H1 (cell line): ENCODE measurements around the gene ADCYAP1. TPM values are rescaled to one million over a fixed set of nuclear protein-coding genes. Genes with fewer than 3 reads are reported as not detected.

ENCODE experiments used
- CTCF ChIA-PET: fragments of 300-600 bp; sonication (Branson Sonifier 250); formaldehyde crosslinking; loops from one replicate; lab custom pipeline; 2021; ENCODE audit not compliant: partially characterized antibody; lab: Charles Lee
- POLR2A ChIA-PET: fragments of 300-600 bp; sonication (Branson Sonifier 250); formaldehyde crosslinking; loops from one replicate; lab custom pipeline; 2021; ENCODE audit warnings: inconsistent platforms; ENCODE audit not compliant: partially characterized antibody; lab: Charles Lee
- DNase-seq, 2 experiments: peaks; one replicate each; pipeline versions ENCODE4 v3.0.0 to v3.0.0-alpha.2; 2010 to 2022; ENCODE audit warnings: low spot score in 2 of 2, low read depth in 1 of 2, mixed read lengths in 1 of 2
- FAIRE-seq: peaks from 2 replicates; lab custom pipeline; 2011; peaks lifted over from hg19 to GRCh38; lab: Jason Lieb, UNC
- H2AFZ ChIP-seq: 2 replicates; pipeline ENCODE4 v1.8.1; 2012; ENCODE audit warnings: low read length, inconsistent platforms
- H2AK5ac ChIP-seq: 2 replicates; pipeline ENCODE4 v1.6.1; 2013; ENCODE audit warnings: low read depth, low read length
- H2BK120ac ChIP-seq: replicated peaks from 2 replicates; pipeline ENCODE3; 2013; ENCODE audit warnings: low read depth, low read length, inconsistent platforms
- H2BK12ac ChIP-seq: 2 replicates; pipeline ENCODE4 v1.6.1; 2013; ENCODE audit warnings: low read depth, low read length
- H2BK15ac ChIP-seq: 2 replicates; pipeline ENCODE4 v1.6.1; 2013; ENCODE audit warnings: low read length
- H2BK20ac ChIP-seq: 2 replicates; pipeline ENCODE4 v1.6.1; 2013; ENCODE audit warnings: low read length
- H2BK5ac ChIP-seq: 2 replicates; pipeline ENCODE4 v1.6.1; 2013; ENCODE audit warnings: low read depth, low read length
- H3K14ac ChIP-seq: 2 replicates; pipeline ENCODE4 v1.6.1; 2013; ENCODE audit warnings: inconsistent platforms; ENCODE audit not compliant: insufficient read length
- H3K18ac ChIP-seq: 2 replicates; pipeline ENCODE4 v1.6.1; 2013; ENCODE audit warnings: low read length; ENCODE audit errors: extremely low read depth
- H3K23ac ChIP-seq: 2 replicates; pipeline ENCODE4 v1.6.1; 2013; ENCODE audit warnings: inconsistent platforms; ENCODE audit not compliant: insufficient read length
- H3K23me2 ChIP-seq: 2 replicates; pipeline ENCODE4 v1.6.1; 2013; ENCODE audit warnings: low read depth, low read length
- H3K27ac ChIP-seq: 2 replicates; pipeline ENCODE4 v1.6.1; 2011; ENCODE audit warnings: low read depth, low read length, inconsistent platforms
- H3K27me3 ChIP-seq, 4 experiments: replicated peaks in 1 of 4; 1 replicate in 1 of 4; 2 replicates in 3 of 4; pipeline versions ENCODE4 v1.6.1 to v1.8.1; 2011 to 2013; ENCODE audit warnings: low read length in 3 of 4, mild to moderate bottlenecking in 3 of 4, inconsistent platforms in 2 of 4, mixed read lengths in 2 of 4, moderate library complexity in 1 of 4; ENCODE audit not compliant: control insufficient read depth in 3 of 4, insufficient read depth in 3 of 4; ENCODE audit errors: extremely low read depth in 1 of 4
- H3K36me3 ChIP-seq, 4 experiments: 2 replicates each; pipeline versions ENCODE4 v1.6.1 to v1.8.1; 2011 to 2013; ENCODE audit warnings: mild to moderate bottlenecking in 4 of 4, low read length in 3 of 4, moderate library complexity in 2 of 4, control low read depth in 1 of 4, inconsistent platforms in 1 of 4; ENCODE audit not compliant: insufficient read depth in 4 of 4, control insufficient read depth in 2 of 4
- H3K4ac ChIP-seq: replicated peaks from 2 replicates; pipeline ENCODE3; 2013; ENCODE audit warnings: low read length, low read depth, mixed read lengths, inconsistent platforms; ENCODE audit not compliant: insufficient read length
- H3K4me1 ChIP-seq, 4 experiments: replicated peaks in 1 of 4; 1 replicate in 1 of 4; 2 replicates in 3 of 4; pipeline versions ENCODE4 v1.6.1 to v1.8.1; 2011 to 2013; ENCODE audit warnings: low read length in 3 of 4, inconsistent platforms in 2 of 4, mixed read lengths in 1 of 4; ENCODE audit not compliant: insufficient read depth in 4 of 4, control insufficient read depth in 3 of 4
- H3K4me2 ChIP-seq, 2 experiments: 2 replicates each; pipeline versions ENCODE4 v1.6.1 to v1.8.1; 2011 to 2013; ENCODE audit warnings: low read depth in 2 of 2, low read length in 2 of 2, control low read depth in 1 of 2, inconsistent platforms in 1 of 2, mild to moderate bottlenecking in 1 of 2; ENCODE audit not compliant: insufficient read depth in 1 of 2
- H3K4me3 ChIP-seq, 4 experiments: fragments of 200-600, 300-600 bp in 1 of 4; sonication (generic), shearing (Covaris generic), sonication (Bioruptor Twin) in 1 of 4; 2 replicates each; pipeline versions ENCODE4 v1.5.1 to v1.8.1; 2011 to 2016; ENCODE audit warnings: low read length in 4 of 4, low read depth in 3 of 4, control low read depth in 2 of 4, inconsistent platforms in 2 of 4, mild to moderate bottlenecking in 2 of 4, mixed read lengths in 1 of 4, moderate library complexity in 1 of 4; ENCODE audit not compliant: insufficient read depth in 2 of 4; ENCODE audit errors: extremely low read depth in 1 of 4
- H3K56ac ChIP-seq: replicated peaks from 2 replicates; pipeline ENCODE3; 2013; ENCODE audit warnings: low read depth, mild to moderate bottlenecking, mixed read lengths, low read length, inconsistent platforms; ENCODE audit not compliant: insufficient read length
- H3K79me1 ChIP-seq: 2 replicates; pipeline ENCODE4 v1.6.1; 2013; ENCODE audit warnings: low read depth, low read length, control low read depth
- H3K79me2 ChIP-seq, 2 experiments: 2 replicates each; pipeline versions ENCODE4 v1.6.1 to v1.8.1; 2012 to 2013; ENCODE audit warnings: low read length in 2 of 2, mild to moderate bottlenecking in 2 of 2, inconsistent platforms in 1 of 2; ENCODE audit not compliant: insufficient read depth in 2 of 2, control insufficient read depth in 1 of 2
- H3K9ac ChIP-seq, 4 experiments: replicated peaks in 1 of 4; 1 replicate in 1 of 4; 2 replicates in 3 of 4; pipeline versions ENCODE4 v1.6.1 to v1.8.1; 2011 to 2013; ENCODE audit warnings: low read depth in 3 of 4, low read length in 3 of 4, control low read depth in 2 of 4, mild to moderate bottlenecking in 2 of 4, moderate library complexity in 2 of 4, inconsistent platforms in 1 of 4; ENCODE audit errors: extremely low read depth in 1 of 4
- H3K9me3 ChIP-seq, 2 experiments: 2 replicates each; pipeline versions ENCODE4 v1.6.1 to v1.8.1; 2012 to 2013; ENCODE audit warnings: mild to moderate bottlenecking in 2 of 2, moderate library complexity in 2 of 2, control low read depth in 1 of 2, inconsistent platforms in 1 of 2, low read depth in 1 of 2, low read length in 1 of 2, mixed read lengths in 1 of 2; ENCODE audit not compliant: insufficient read depth in 2 of 2
- H4K20me1 ChIP-seq, 2 experiments: replicated peaks in 1 of 2; 2 replicates each; pipeline versions ENCODE3 to v1.8.1; 2011 to 2013; ENCODE audit warnings: inconsistent platforms in 2 of 2, low read length in 2 of 2, mild to moderate bottlenecking in 1 of 2; ENCODE audit not compliant: insufficient read depth in 2 of 2, control insufficient read depth in 1 of 2
- H4K5ac ChIP-seq: 2 replicates; pipeline ENCODE4 v1.6.1; 2013; ENCODE audit warnings: low read length, low read depth, mixed read lengths, inconsistent platforms; ENCODE audit not compliant: insufficient read length
- H4K8ac ChIP-seq: 2 replicates; pipeline ENCODE4 v1.8.0; 2013; ENCODE audit warnings: mild to moderate bottlenecking, moderate library complexity, low read length, inconsistent platforms; ENCODE audit not compliant: insufficient read depth; ENCODE audit errors: extremely low read depth
- H4K91ac ChIP-seq: replicated peaks from 2 replicates; pipeline ENCODE3; 2013; ENCODE audit warnings: low read length, mixed read lengths, inconsistent platforms; ENCODE audit not compliant: insufficient read length
- EZH2 ChIP-seq: fragments of 200-600 bp; sonication (generic); IDR thresholded peaks from 2 replicates; pipeline ENCODE4 v1.7.1; 2012; ENCODE audit warnings: low read depth, mild to moderate bottlenecking, moderate library complexity, low read length, inconsistent platforms; ENCODE audit not compliant: severe bottlenecking
- JUND ChIP-seq: IDR thresholded peaks from 2 replicates; pipeline ENCODE4 v1.6.1; 2011; ENCODE audit warnings: mild to moderate bottlenecking, improper control_type of control experiment, low read length
- KDM4A ChIP-seq: IDR thresholded peaks from one replicate; pipeline ENCODE4 v1.7.1; 2012; ENCODE audit warnings: low read depth, mild to moderate bottlenecking, moderate library complexity, low read length, inconsistent platforms; ENCODE audit not compliant: severe bottlenecking
- RBBP5 ChIP-seq: IDR thresholded peaks from 2 replicates; pipeline ENCODE4 v1.7.1; 2012; ENCODE audit warnings: low read depth, mild to moderate bottlenecking, inconsistent platforms, low read length, moderate library complexity, borderline replicate concordance
- SIN3A ChIP-seq, 2 experiments: IDR thresholded peaks in 1 of 2; conservative IDR thresholded peaks in 1 of 2; 2 replicates each; pipeline ENCODE4 v1.6.1; 2011 to 2012; ENCODE audit warnings: low read length in 2 of 2, improper control_type of control experiment in 1 of 2, low read depth in 1 of 2, mild to moderate bottlenecking in 1 of 2
- SUZ12 ChIP-seq: fragments of 200-600 bp; sonication (generic); IDR thresholded peaks from 2 replicates; pipeline ENCODE4 v1.6.1; 2012; ENCODE audit warnings: mild to moderate bottlenecking, inconsistent platforms, low read length, moderate library complexity, mixed read lengths
- WGBS, 2 experiments: shearing (Covaris generic) in 1 of 2; methylation state at CpG; one replicate each; pipeline versions ENCODE4 v1.1.6 to v1.1.7; 2013 to 2015; ENCODE audit warnings: low lambda C conversion rate in 2 of 2, mixed read lengths in 2 of 2, inconsistent platforms in 1 of 2, low coverage in 1 of 2, missing lambda C conversion rate in 1 of 2; ENCODE audit not compliant: insufficient replicate concordance in 2 of 2, insufficient coverage in 1 of 2, insufficient read length in 1 of 2; ENCODE audit errors: extremely low coverage in 1 of 2, missing lambda C conversion rate in 1 of 2; 5-methylcytosine and 5-hydroxymethylcytosine counted together
- polyA plus RNA-seq, 7 experiments: library from polyadenylated mRNA; depleted of rRNA in 3 of 7; stranded (reverse) in 5 of 7; unstranded in 2 of 7; fragments of >200 nt in 5 of 7; fragments of 200-250 nt in 2 of 7; gene quantifications; 1 replicate in 5 of 7; 2 replicates in 1 of 7; 4 replicates in 1 of 7; pipeline versions ENCODE4 v1.2.1 to v1.2.3, GENCODE V29; 2011 to 2013; ENCODE audit warnings: missing spikeins in 2 of 7, mixed read lengths in 2 of 7
- total RNA-seq: library from RNA; stranded (reverse); fragmentation: NEBNext Ultra II Directional; extraction: Animal tissue kit (Norgen Biotek cat#: 25700); gene quantifications from 2 replicates; pipeline ENCODE4 v1.2.1, GENCODE V29; 2021
- TF ChIP-seq, protein P1 (sequence below): IDR thresholded peaks from 2 replicates; pipeline ENCODE4 v1.6.1; 2012; ENCODE audit warnings: low read length, inconsistent platforms

The ADCYAP1 gene
- total and polyA plus RNA-seq, 2 of the 8 experiments (the other 6 are each of a cell fraction or from before 2014, with no cell fraction given), result 0.02 TPM; not detected in 1

- Histone ChIP-seq H3K79me2 (no peaks in the 10 kb centered on the region), H3K36me3 (peaks cover 0 to 6% (median 0%) of the 10 kb centered on the region in 4 experiments; a peak in 1 of 8 replicates), H3K18ac (peak overlapping the region; percentile 78), H3K4me2 (peak overlapping the region; percentile 91 to 93), H3K23ac (no peak overlapping the region), H2BK15ac (no peak overlapping the region; the same call in 1 of the 2 replicates), H2BK5ac (no peak overlapping the region), H2BK120ac (no peak overlapping the region), H3K56ac (no peak overlapping the region), H3K4me1 (peaks cover 3 to 30% (median 12%) of the 10 kb centered on the region in 4 experiments; a peak in 6 of 7 replicates), H3K23me2 (peaks cover 21% of the 10 kb centered on the region; the same call in 1 of the 2 replicates), H4K91ac (no peak overlapping the region), H2AFZ (no peak overlapping the region), H4K5ac (no peak overlapping the region), H3K4me3 (peak overlapping the region; percentile 40 to 68 (median 47); a peak in 7 of 8 replicates), H3K4ac (no peak overlapping the region), H3K27me3 (peaks cover 72 to 96% (median 84%) of the 10 kb centered on the region in 4 experiments), H4K20me1 (peaks cover 4 to 11% of the 10 kb centered on the region in 2 experiments), H2AK5ac (no peak overlapping the region), H3K14ac (no peak overlapping the region), H3K27ac (no peak overlapping the region), H3K9ac (no peak overlapping the region), H2BK12ac (no peak overlapping the region), H3K79me1 (no peaks in the 10 kb centered on the region), H2BK20ac (0 out of 2 replicates have a peak overlapping the region, but pooled peaks have one; percentile 72), H3K9me3 (no peaks in the 10 kb centered on the region; a peak in 1 of 4 replicates), H4K8ac (peak overlapping the region; percentile 8; the same call in 1 of the 2 replicates)
- TF ChIP-seq SUZ12 (peak; percentile 67), RBBP5 (0 out of 2 replicates have a peak, but pooled peaks have one; percentile 18), KDM4A (peak; percentile 17), JUND (no peak), EZH2 (peak; percentile 69), SIN3A (conservative IDR thresholded peaks at IDR 0.05 in 1 of 2, IDR thresholded peaks at IDR 0.05 in 1 of 2; ENCODE audit: low read depth in 1 of 2, low read length in 2 of 2) (0 out of 4 replicates have a peak, but pooled peaks of 1 of the 2 experiments have one; percentile 22)
- TF ChIP-seq, protein P1, sequence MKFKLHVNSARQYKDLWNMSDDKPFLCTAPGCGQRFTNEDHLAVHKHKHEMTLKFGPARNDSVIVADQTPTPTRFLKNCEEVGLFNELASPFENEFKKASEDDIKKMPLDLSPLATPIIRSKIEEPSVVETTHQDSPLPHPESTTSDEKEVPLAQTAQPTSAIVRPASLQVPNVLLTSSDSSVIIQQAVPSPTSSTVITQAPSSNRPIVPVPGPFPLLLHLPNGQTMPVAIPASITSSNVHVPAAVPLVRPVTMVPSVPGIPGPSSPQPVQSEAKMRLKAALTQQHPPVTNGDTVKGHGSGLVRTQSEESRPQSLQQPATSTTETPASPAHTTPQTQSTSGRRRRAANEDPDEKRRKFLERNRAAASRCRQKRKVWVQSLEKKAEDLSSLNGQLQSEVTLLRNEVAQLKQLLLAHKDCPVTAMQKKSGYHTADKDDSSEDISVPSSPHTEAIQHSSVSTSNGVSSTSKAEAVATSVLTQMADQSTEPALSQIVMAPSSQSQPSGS, result no peak
- DNase-seq (peak in 1 of 2 experiments; percentile 63), FAIRE-seq (no peak)
- 3% methylated on average over 31 of the region's 33 CpGs; no CpG with 5 or more reads in 1 of the 2 experiments for WGBS, 2 experiments
- CTCF ChIA-PET, result interaction anchor here (0.6 to 1.6 kb wide), 14 partner anchors 8 to 684 kb away, joined by 3 to 7 read pairs (median 4); no protein-coding TSS in a partner anchor
- POLR2A ChIA-PET, result interaction anchor here (0.6 to 0.9 kb wide), 2 partner anchors 10 to 157 kb away, joined by 3 read pairs; no protein-coding TSS in a partner anchor
Measured at GRCh38 chr18:905307-905947, 756 bp downstream of the ADCYAP1 start.
